ENCODE data around the gene LRRC4B. TPM values are rescaled to one million over a fixed set of nuclear protein-coding genes. Genes with fewer than 3 reads are reported as not detected.
"Not testable (repeated sequence)": the region's sequence is repeated elsewhere in the genome, so short reads cannot be mapped to it uniquely, and the experiment has no call there.

Gene LRRC4B
- polyA plus RNA-seq, 6 donors from 2014 or later, result 0.10 TPM; not detected in 5

DNA sequence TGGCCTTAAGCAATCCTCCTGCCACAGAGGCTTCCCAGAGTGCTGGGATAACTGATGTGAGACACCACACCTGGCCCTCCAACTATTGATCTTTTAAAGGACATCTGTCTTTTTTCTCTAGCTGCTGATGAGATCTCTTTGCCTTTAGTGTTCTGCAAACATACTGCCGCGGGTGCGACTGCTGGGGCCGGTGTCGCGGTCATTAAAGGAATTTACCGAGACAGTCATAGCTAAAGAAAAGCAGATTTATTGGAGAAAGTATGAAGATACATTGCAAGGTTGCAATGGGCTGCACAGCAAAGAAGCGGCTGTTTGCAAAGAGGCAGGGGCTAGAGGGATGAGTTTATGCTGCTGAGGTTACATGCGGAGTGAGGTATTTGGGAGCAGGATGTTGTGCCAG, 31.2 kb upstream of the LRRC4B start:
- no peak for ATAC-seq (ENCODE audit: low read depth in 2 of 2)
- Mint-ChIP-seq H3K4me3 (no peak overlapping the region), H3K9me3 (peaks cover 0 to 4% (median 0%) of the 10 kb centered on the region in 7 donors), H3K27me3 (peaks cover 29 to 53% (median 48%) of the 10 kb centered on the region in 3 donors), H3K4me1 (no peaks in the 10 kb centered on the region), H3K36me3 (peaks cover 0 to 7% of the 10 kb centered on the region in 2 donors), H3K27ac (no peak overlapping the region)
- DNase-seq, result no peak

- DNase-seq (no peak), ATAC-seq (ENCODE audit: low read depth in 2 of 2) (no peak)
- Mint-ChIP-seq H3K4me3 (no peak overlapping the region), H3K27ac (no peak overlapping the region), H3K9me3 (peaks cover 0 to 2% (median 0%) of the 10 kb centered on the region in 7 donors), H3K4me1 (no peaks in the 10 kb centered on the region), H3K36me3 (no peaks in the 10 kb centered on the region), H3K27me3 (peaks cover 25 to 33% (median 27%) of the 10 kb centered on the region in 3 donors)
These were observed 22.0 kb upstream of the LRRC4B start for GRCh38 chr19:50590191-50590590.

DNA sequence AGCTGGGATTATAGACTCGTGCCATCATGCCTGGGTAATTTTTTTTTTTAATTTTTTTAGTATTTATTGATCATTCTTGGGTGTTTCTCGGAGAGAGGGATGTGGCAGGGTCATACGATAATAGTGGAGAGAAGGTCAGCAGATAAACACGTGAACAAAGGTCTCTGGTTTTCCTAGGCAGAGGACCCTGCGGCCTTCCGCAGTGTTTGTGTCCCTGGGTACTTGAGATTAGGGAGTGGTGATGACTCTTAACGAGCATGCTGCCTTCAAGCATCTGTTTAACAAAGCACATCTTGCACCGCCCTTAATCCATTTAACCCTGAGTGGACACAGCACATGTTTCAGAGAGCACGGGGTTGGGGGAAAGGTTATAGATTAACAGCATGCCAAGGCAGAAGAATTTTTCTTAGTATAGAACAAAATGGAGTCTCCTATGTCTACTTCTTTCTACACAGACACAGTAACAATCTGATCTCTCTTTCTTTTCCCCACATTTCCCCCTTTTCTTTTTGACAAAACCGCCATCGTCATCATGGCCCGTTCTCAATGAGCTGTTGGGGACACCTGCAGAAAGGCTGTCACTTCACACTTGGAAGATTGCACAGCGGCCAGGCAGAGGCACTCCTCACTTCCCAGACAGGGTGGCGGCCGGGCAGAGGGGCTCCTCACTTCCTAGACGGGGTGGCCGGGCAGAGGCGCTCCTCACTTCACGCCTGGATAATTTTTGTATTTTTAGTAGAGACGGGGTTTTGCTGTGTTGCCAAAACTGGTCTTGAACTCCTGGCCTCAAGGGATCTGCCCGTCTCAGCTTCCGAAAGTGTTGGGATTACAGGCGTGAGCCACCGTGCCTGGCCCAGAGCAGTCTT, 13.8 kb upstream of the LRRC4B start:
- H3K4me3 Mint-ChIP-seq; H3K9me3 Mint-ChIP-seq; H3K4me1 Mint-ChIP-seq; ATAC-seq (ENCODE audit: low read depth in 2 of 2); DNase-seq; H3K27ac Mint-ChIP-seq: not testable (repeated sequence)
- Mint-ChIP-seq H3K36me3 (peaks cover 0 to 10% of the 10 kb centered on the region in 2 donors), H3K27me3 (peaks cover 21 to 40% (median 26%) of the 10 kb centered on the region in 3 donors)

- Mint-ChIP-seq H3K9me3 (peaks cover 0 to 7% (median 3%) of the 10 kb centered on the region in 7 donors), H3K27me3 (peaks cover 20 to 40% (median 21%) of the 10 kb centered on the region in 3 donors), H3K36me3 (peaks cover 0 to 10% of the 10 kb centered on the region in 2 donors), H3K4me1 (no peaks in the 10 kb centered on the region), H3K27ac (peak overlapping the region in 2 of 6 donors; percentile 28 to 30), H3K4me3 (no peak overlapping the region)
- DNase-seq (no peak), ATAC-seq (ENCODE audit: low read depth in 2 of 2) (no peak)
These were observed 12.9 kb upstream of the LRRC4B start for GRCh38 chr19:50580970-50581634.

DNA sequence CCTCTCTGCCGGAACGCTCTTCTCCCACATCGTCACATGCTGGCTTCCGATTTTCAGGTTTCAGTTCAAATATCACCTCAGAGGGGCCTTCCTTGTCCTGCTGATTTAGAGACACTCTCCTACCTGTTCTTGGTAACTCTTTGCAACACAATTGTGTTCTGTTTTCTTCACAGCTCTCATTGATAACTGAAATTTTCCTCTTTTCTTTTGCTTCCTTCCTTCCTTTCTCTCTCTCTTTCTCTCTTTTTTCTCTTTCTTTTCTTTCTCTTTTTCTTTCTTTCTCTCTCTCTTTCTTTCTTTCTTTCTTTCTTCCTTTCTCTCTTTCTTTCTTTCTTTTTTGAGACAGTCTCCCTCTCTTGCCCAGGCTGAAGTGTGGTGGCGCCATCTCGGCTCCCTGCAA, 12.0 kb upstream of the LRRC4B start:
- H3K36me3 Mint-ChIP-seq, result peaks cover 0 to 10% of the 10 kb centered on the region in 2 donors
- peaks cover 17 to 40% (median 21%) of the 10 kb centered on the region in 3 donors for H3K27me3 Mint-ChIP-seq
- no peaks in the 10 kb centered on the region for H3K4me1 Mint-ChIP-seq
- H3K27ac Mint-ChIP-seq, result no peak overlapping the region
- ATAC-seq (ENCODE audit: low read depth in 2 of 2) (no peak), DNase-seq (no peak)
- no peak overlapping the region for H3K4me3 Mint-ChIP-seq
- peaks cover 0 to 7% (median 3%) of the 10 kb centered on the region in 7 donors for H3K9me3 Mint-ChIP-seq

DNA sequence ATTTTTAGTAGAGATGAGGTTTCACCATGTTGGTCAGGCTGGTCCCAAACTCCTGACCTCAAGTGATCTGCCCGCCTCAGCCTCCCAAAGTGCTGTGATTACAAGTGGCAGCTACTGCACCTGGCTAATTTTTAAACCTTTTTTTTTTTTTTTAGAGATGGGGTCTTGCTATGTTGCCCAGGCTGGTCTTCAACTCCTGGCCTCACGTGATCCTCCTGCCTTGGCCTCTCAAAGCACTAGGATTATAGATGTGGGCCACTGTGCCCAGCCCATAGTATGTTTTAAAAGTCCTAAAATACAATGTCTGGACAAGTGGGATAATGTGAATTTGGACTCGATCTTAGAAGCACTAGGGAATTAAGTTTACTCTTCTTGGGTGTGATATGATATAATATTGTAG, 8.5 kb upstream of the LRRC4B start:
- peaks cover 0 to 10% of the 10 kb centered on the region in 2 donors for H3K36me3 Mint-ChIP-seq
- H3K9me3 Mint-ChIP-seq; H3K4me1 Mint-ChIP-seq; H3K27ac Mint-ChIP-seq; H3K4me3 Mint-ChIP-seq; DNase-seq; ATAC-seq (ENCODE audit: low read depth in 2 of 2): not testable (repeated sequence)
- peaks cover 19 to 37% (median 24%) of the 10 kb centered on the region in 3 donors for H3K27me3 Mint-ChIP-seq

- Mint-ChIP-seq H3K4me3 (no peak overlapping the region), H3K9me3 (peaks cover 0 to 2% (median 0%) of the 10 kb centered on the region in 7 donors), H3K36me3 (peaks cover 0 to 9% of the 10 kb centered on the region in 2 donors), H3K27ac (no peak overlapping the region), H3K4me1 (peaks cover 0 to 4% (median 3%) of the 10 kb centered on the region in 3 donors), H3K27me3 (peaks cover 26 to 39% (median 31%) of the 10 kb centered on the region in 3 donors)
- DNase-seq, result no peak
- no peak for ATAC-seq (ENCODE audit: low read depth in 2 of 2)
These were observed 5.7 kb upstream of the LRRC4B start for GRCh38 chr19:50573741-50574461.

- Mint-ChIP-seq H3K36me3 (peaks cover 0 to 21% of the 10 kb centered on the region in 2 donors), H3K27me3 (peaks cover 20 to 46% (median 46%) of the 10 kb centered on the region in 3 donors), H3K27ac (no peak overlapping the region), H3K4me3 (peak overlapping the region in 1 of 8 donors; percentile 15), H3K4me1 (peaks cover 12 to 14% (median 12%) of the 10 kb centered on the region in 3 donors), H3K9me3 (no peaks in the 10 kb centered on the region)
- DNase-seq, result no peak
- no peak for ATAC-seq (ENCODE audit: low read depth in 2 of 2)
These were observed 2.8 kb upstream of the LRRC4B start for GRCh38 chr19:50570997-50571396.

GRCh38 chr19:50569938-50570540, 1.8 kb upstream of the LRRC4B start:
- no peak for DNase-seq
- no peak for ATAC-seq (ENCODE audit: low read depth in 2 of 2)
- Mint-ChIP-seq H3K4me1 (peaks cover 19 to 21% (median 20%) of the 10 kb centered on the region in 3 donors), H3K27me3 (peaks cover 29 to 56% (median 55%) of the 10 kb centered on the region in 3 donors), H3K4me3 (no peak overlapping the region), H3K9me3 (peaks cover 0 to 1% (median 0%) of the 10 kb centered on the region in 7 donors), H3K36me3 (peaks cover 0 to 21% of the 10 kb centered on the region in 2 donors), H3K27ac (no peak overlapping the region)

DNA sequence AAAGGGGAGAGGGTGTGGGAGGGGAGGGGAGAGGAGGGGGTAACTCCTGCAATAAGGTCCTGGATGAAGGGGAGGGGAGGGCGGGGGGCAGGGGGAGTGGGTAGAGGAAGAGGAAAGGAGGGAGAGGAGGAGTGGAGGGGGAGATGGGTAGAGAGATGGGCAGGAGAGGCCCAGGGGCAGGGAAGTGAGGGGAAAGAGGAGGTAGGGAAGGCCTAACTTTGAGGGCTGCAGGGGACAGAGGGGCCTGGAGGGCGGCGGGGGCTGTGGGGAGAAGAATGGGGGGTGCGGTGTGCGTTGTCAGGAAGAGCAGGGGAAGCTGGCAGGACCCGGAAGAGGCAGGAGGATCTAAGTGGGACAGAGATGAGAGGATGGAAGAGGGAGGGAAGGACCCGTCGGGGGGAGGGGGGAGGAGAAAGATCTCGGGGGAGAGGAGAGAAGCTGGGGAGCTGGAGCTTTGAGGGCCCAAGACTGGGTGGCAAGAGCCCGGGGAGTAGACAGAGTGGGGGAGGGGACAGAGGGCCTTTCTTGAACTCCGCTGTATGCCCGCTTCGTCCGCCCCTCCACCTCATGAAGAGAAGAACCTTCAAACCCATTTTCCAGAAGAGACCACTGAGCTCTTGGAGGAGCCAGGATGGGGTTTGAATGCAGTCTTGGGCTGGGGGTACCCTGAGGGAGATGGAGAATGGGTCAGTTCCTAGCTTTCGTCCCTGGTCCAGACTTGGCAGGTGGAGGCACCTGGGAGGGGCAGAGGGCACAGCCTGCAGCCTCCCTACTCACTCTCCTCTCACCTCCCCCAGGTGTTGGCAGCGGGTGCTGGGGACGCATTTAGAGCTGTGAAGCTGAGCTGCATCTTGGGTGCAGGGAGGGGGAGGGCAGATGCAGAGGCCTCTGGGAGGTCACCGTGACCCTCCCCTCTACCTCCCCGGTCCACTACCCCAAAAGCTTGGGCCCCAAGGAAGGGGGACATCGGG, 778 bp upstream of the LRRC4B start:
- Mint-ChIP-seq H3K27me3 (peaks cover 37 to 66% (median 66%) of the 10 kb centered on the region in 3 donors), H3K4me3 (peak overlapping the region in 4 of 8 donors; percentile 8 to 42 (median 16))

GRCh38 chr19:50567052-50567841, 988 bp downstream of the LRRC4B start:
- ATAC-seq (ENCODE audit: low read depth in 2 of 2), result peak; percentile 12 to 37
- peaks cover 35 to 76% (median 76%) of the 10 kb centered on the region in 3 donors for H3K27me3 Mint-ChIP-seq
- peaks cover 0 to 21% of the 10 kb centered on the region in 2 donors for H3K36me3 Mint-ChIP-seq
- H3K4me3 Mint-ChIP-seq, result peak overlapping the region in 6 of 8 donors; percentile 29 to 81 (median 52)
- no peak for DNase-seq
- peaks cover 0 to 3% (median 0%) of the 10 kb centered on the region in 7 donors for H3K9me3 Mint-ChIP-seq
- H3K27ac Mint-ChIP-seq, result peak overlapping the region in 2 of 6 donors; percentile 22 to 85
- peaks cover 19 to 24% (median 22%) of the 10 kb centered on the region in 3 donors for H3K4me1 Mint-ChIP-seq

More for the DNA sequence above, 778 bp upstream of the LRRC4B start:
- Mint-ChIP-seq H3K9me3 (peaks cover 0 to 1% (median 0%) of the 10 kb centered on the region in 7 donors), H3K4me1 (peaks cover 19 to 24% (median 22%) of the 10 kb centered on the region in 3 donors), H3K36me3 (peaks cover 0 to 21% of the 10 kb centered on the region in 2 donors), H3K27ac (no peak overlapping the region)
- DNase-seq (no peak), ATAC-seq (ENCODE audit: low read depth in 2 of 2) (no peak)

Data from naive B cell (primary cell).